HG02571 (cell line): ENCODE data around the gene COL16A1.
A peak's percentile ranks its signal among the peaks of the same experiment; 100 is the strongest.

Experiments
- ATAC-seq: cut with Tn5 transposase; IDR thresholded peaks from one replicate; pipeline ENCODE4 v1.9.1; 2021; ENCODE audit warnings: mild to moderate bottlenecking, moderate library complexity; ENCODE audit not compliant: unreplicated experiment

Gene COL16A1

GRCh38 chr1:31609514-31610118 lies 94.2 kb downstream of the COL16A1 start:
- ATAC-seq: no peak

- no peak for ATAC-seq
Measured at GRCh38 chr1:31607360-31607759, 96.5 kb downstream of the COL16A1 start.

DNA sequence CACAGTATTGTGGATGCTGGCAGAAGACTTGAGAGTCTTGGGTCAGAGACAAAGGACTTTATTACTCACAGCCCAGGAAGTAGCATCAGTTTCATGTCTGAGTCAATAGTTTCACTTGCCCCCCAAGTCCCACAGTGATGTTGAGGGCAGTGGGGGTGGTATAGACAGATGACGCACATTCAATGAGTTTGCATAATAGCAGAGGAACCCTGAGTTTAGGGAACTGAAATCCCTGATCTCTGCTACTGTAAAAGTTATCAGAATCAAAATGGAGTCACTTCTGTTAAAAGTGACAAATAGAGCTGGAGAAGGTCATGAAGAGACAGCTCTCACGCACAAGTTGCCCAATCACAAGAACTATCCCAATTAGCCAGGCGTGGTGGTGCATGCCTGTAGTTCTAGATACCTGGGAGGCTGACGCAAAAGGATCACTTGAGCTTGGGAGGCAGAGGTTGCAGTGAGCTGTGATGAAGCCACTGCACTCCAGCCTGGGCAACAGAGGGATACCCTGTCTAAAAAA lies 97.8 kb downstream of the COL16A1 start:
- peak; percentile 83 for ATAC-seq
